HepG2 (cell line): Measurements from ENCODE around the gene PDCD5.

Experiments used
- CTCF ChIP-seq: sonication (generic); formaldehyde crosslinking; IDR thresholded peaks from 2 replicates; pipeline ENCODE4 v1.5.0; 2020; ENCODE audit warnings: mild to moderate bottlenecking, missing genetic modification reagents, moderate library complexity
- GTF2F1 ChIP-seq: fragments of 150-350 bp; IDR thresholded peaks from 2 replicates; pipeline ENCODE4 v1.6.1; 2014; ENCODE audit warnings: low read length
- JUND ChIP-seq: sonication (generic); formaldehyde crosslinking; IDR thresholded peaks from 2 replicates; pipeline ENCODE4 v1.8.0; 2022; ENCODE audit warnings: mild to moderate bottlenecking, missing genetic modification reagents
- MAX ChIP-seq: IDR thresholded peaks from 2 replicates; pipeline ENCODE4 v1.6.1; 2012; ENCODE audit warnings: inconsistent platforms
- PRDM15 ChIP-seq: sonication (generic); formaldehyde crosslinking; IDR thresholded peaks from 2 replicates; pipeline ENCODE4 v1.4.0; 2020; ENCODE audit warnings: missing genetic modification reagents
- TAF1 ChIP-seq: sonication (generic); formaldehyde crosslinking; IDR thresholded peaks from 2 replicates; pipeline ENCODE4 v1.4.0; 2020; ENCODE audit warnings: missing genetic modification reagents
- XBP1 ChIP-seq: sonication (generic); formaldehyde crosslinking; IDR thresholded peaks from 2 replicates; pipeline ENCODE4 v1.5.0; 2020; ENCODE audit warnings: missing genetic modification reagents
- YY1 ChIP-seq: IDR thresholded peaks from 2 replicates; pipeline ENCODE4 v1.6.1; 2011; ENCODE audit warnings: low read length, low read depth, moderate library complexity, mild to moderate bottlenecking; ENCODE audit not compliant: insufficient read depth, insufficient replicate concordance
- TF ChIP-seq, protein P1 (sequence below): sonication (generic); formaldehyde crosslinking; IDR thresholded peaks from 2 replicates; pipeline ENCODE4 v1.5.0; 2020; ENCODE audit warnings: mild to moderate bottlenecking, missing genetic modification reagents, borderline replicate concordance
- TF ChIP-seq, protein P2 (sequence below), 2 experiments: IDR thresholded peaks; 2 replicates each; pipeline ENCODE4 v1.6.1; 2011 to 2012; ENCODE audit warnings: low read length in 2 of 2, borderline replicate concordance in 1 of 2, low read depth in 1 of 2, mild to moderate bottlenecking in 1 of 2, moderate library complexity in 1 of 2

- TF ChIP-seq MAX (no peak), XBP1 (CRISPR knock-in tag) (no peak), YY1 (no peak), CTCF (CRISPR knock-in tag) (no peak), TAF1 (CRISPR knock-in tag) (no peak), GTF2F1 (no peak), JUND (no peak), PRDM15 (CRISPR knock-in tag) (no peak)
- TF ChIP-seq, protein P1, sequence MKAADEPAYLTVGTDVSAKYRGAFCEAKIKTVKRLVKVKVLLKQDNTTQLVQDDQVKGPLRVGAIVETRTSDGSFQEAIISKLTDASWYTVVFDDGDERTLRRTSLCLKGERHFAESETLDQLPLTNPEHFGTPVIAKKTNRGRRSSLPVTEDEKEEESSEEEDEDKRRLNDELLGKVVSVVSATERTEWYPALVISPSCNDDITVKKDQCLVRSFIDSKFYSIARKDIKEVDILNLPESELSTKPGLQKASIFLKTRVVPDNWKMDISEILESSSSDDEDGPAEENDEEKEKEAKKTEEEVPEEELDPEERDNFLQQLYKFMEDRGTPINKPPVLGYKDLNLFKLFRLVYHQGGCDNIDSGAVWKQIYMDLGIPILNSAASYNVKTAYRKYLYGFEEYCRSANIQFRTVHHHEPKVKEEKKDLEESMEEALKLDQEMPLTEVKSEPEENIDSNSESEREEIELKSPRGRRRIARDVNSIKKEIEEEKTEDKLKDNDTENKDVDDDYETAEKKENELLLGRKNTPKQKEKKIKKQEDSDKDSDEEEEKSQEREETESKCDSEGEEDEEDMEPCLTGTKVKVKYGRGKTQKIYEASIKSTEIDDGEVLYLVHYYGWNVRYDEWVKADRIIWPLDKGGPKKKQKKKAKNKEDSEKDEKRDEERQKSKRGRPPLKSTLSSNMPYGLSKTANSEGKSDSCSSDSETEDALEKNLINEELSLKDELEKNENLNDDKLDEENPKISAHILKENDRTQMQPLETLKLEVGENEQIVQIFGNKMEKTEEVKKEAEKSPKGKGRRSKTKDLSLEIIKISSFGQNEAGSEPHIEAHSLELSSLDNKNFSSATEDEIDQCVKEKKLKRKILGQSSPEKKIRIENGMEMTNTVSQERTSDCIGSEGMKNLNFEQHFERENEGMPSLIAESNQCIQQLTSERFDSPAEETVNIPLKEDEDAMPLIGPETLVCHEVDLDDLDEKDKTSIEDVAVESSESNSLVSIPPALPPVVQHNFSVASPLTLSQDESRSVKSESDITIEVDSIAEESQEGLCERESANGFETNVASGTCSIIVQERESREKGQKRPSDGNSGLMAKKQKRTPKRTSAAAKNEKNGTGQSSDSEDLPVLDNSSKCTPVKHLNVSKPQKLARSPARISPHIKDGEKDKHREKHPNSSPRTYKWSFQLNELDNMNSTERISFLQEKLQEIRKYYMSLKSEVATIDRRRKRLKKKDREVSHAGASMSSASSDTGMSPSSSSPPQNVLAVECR (CRISPR knock-in tag) = no peak
- TF ChIP-seq, protein P2, sequence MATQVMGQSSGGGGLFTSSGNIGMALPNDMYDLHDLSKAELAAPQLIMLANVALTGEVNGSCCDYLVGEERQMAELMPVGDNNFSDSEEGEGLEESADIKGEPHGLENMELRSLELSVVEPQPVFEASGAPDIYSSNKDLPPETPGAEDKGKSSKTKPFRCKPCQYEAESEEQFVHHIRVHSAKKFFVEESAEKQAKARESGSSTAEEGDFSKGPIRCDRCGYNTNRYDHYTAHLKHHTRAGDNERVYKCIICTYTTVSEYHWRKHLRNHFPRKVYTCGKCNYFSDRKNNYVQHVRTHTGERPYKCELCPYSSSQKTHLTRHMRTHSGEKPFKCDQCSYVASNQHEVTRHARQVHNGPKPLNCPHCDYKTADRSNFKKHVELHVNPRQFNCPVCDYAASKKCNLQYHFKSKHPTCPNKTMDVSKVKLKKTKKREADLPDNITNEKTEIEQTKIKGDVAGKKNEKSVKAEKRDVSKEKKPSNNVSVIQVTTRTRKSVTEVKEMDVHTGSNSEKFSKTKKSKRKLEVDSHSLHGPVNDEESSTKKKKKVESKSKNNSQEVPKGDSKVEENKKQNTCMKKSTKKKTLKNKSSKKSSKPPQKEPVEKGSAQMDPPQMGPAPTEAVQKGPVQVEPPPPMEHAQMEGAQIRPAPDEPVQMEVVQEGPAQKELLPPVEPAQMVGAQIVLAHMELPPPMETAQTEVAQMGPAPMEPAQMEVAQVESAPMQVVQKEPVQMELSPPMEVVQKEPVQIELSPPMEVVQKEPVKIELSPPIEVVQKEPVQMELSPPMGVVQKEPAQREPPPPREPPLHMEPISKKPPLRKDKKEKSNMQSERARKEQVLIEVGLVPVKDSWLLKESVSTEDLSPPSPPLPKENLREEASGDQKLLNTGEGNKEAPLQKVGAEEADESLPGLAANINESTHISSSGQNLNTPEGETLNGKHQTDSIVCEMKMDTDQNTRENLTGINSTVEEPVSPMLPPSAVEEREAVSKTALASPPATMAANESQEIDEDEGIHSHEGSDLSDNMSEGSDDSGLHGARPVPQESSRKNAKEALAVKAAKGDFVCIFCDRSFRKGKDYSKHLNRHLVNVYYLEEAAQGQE (IDR thresholded peaks at IDR 0.05; ENCODE audit: borderline replicate concordance in 1 of 2, low read depth in 1 of 2, low read length in 2 of 2) = no peak
Measured at GRCh38 chr19:32573492-32573794, 7.5 kb upstream of the PDCD5 start.
